Measurements from ENCODE around the gene ARV1. TPM values are rescaled to one million over a fixed set of nuclear protein-coding genes. Genes with fewer than 3 reads are reported as not detected.

The ARV1 gene
- total and polyA plus RNA-seq, 2 experiments from 2014 or later = 10.4 to 20.0 TPM

- TF ChIP-seq ETS1 (IDR thresholded peaks at IDR 0.05) = no peak
- TF ChIP-seq NANOG (IDR thresholded peaks at IDR 0.05; ENCODE audit: borderline replicate concordance) = no peak
- TF ChIP-seq EZH2 (IDR thresholded peaks at IDR 0.05; ENCODE audit: low read depth, unreplicated experiment) = no peak
- no peak for TF ChIP-seq ZNF114 (CRISPR knock-in tag; IDR thresholded peaks at IDR 0.05)
- TF ChIP-seq STAT1 (IDR thresholded peaks at IDR 0.05; ENCODE audit: unreplicated experiment) = no peak
- no peak for TF ChIP-seq EZH2phosphoT487 (IDR thresholded peaks at IDR 0.05; ENCODE audit: unreplicated experiment)
- TF ChIP-seq POLR2AphosphoS5 (IDR thresholded peaks at IDR 0.05; ENCODE audit: low read depth) = no peak
Observed at GRCh38 chr1:230985711-230986110, 6.8 kb downstream of the ARV1 start (continued).

- H3K4me3 Mint-ChIP-seq = no peak overlapping the region
- H3F3A ChIP-seq (replicated peaks; ENCODE audit: low read depth) = no peaks in the 10 kb centered on the region
- H3K36me3 Mint-ChIP-seq (ENCODE audit: low read depth) = peaks cover 9% of the 10 kb centered on the region; the same call in 2 of the 3 replicates
- H3K9me2 ChIP-seq (ENCODE audit: insufficient read depth) = no peaks in the 10 kb centered on the region
- no peak overlapping the region for H3K4me3 ChIP-seq
- no peaks in the 10 kb centered on the region for H3K36me3 ChIP-seq (ENCODE audit: insufficient read depth)
- H3K9me3 Mint-ChIP-seq = no peaks in the 10 kb centered on the region; the same call in 2 of the 3 replicates
- peaks cover 3% of the 10 kb centered on the region for H3K27me3 Mint-ChIP-seq (ENCODE audit: insufficient read depth, low read depth, poor library complexity)
- H2AFZ ChIP-seq = no peak overlapping the region
- H3K27me3 ChIP-seq (ENCODE audit: insufficient read depth) = peaks cover 69% of the 10 kb centered on the region
- DNase-seq (ENCODE audit: low spot score) (no peak), ATAC-seq (no peak)
- no peak overlapping the region for H3K27ac ChIP-seq (ENCODE audit: low read depth)
- peaks cover 22% of the 10 kb centered on the region for H3K4me1 Mint-ChIP-seq
- no peak overlapping the region for H3K27ac Mint-ChIP-seq
- H3K4me2 ChIP-seq = no peak overlapping the region
- H4K20me1 ChIP-seq (replicated peaks; ENCODE audit: insufficient read depth) = peaks cover 79% of the 10 kb centered on the region
- H3K4me1 ChIP-seq (ENCODE audit: insufficient read depth) = 0 out of 2 replicates have a peak, but pooled peaks cover 13% of the 10 kb centered on the region
- H3K79me2 ChIP-seq (replicated peaks; ENCODE audit: insufficient read depth) = 0 out of 2 replicates have a peak, but pooled peaks cover 3% of the 10 kb centered on the region
- TF ChIP-seq ZNF331 (CRISPR knock-in tag; IDR thresholded peaks at IDR 0.05; ENCODE audit: low read depth) (no peak), ZNF114 (CRISPR knock-in tag; IDR thresholded peaks at IDR 0.05) (no peak), JUNB (IDR thresholded peaks at IDR 0.05; ENCODE audit: unreplicated experiment) (no peak), POLR2AphosphoS5 (IDR thresholded peaks at IDR 0.05; ENCODE audit: low read depth) (no peak), REST (IDR thresholded peaks at IDR 0.05; ENCODE audit: unreplicated experiment) (no peak), EZH2 (IDR thresholded peaks at IDR 0.05; ENCODE audit: low read depth, unreplicated experiment) (no peak), CTCF (conservative IDR thresholded peaks at IDR 0.05; ENCODE audit: low read depth in 2 of 2) (no peak), EZH2phosphoT487 (IDR thresholded peaks at IDR 0.05; ENCODE audit: unreplicated experiment) (no peak), NANOG (IDR thresholded peaks at IDR 0.05; ENCODE audit: borderline replicate concordance) (no peak), ETS1 (IDR thresholded peaks at IDR 0.05) (no peak)
Observed at GRCh38 chr1:230986976-230987375, 8.1 kb downstream of the ARV1 start.

All from GM23338 (cell line).